D721Med (cell line): ENCODE data around the gene NUF2.
A peak's percentile ranks its signal among the peaks of the same experiment; 100 is the strongest.
"Not testable (repeated sequence)": the region's sequence is repeated elsewhere in the genome, so short reads cannot be mapped to it uniquely, and the experiment has no call there.

Experiments
- DNase-seq: peaks from one replicate; pipeline ENCODE4 v3.0.0; 2011; ENCODE audit warnings: low spot score; ENCODE audit not compliant: insufficient read length
- FAIRE-seq: peaks from 2 replicates; lab custom pipeline; 2011; peaks lifted over from hg19 to GRCh38; lab: Jason Lieb, UNC
- CTCF ChIP-seq: IDR thresholded peaks from 2 replicates; pipeline ENCODE4 v1.5.1; 2012; ENCODE audit warnings: mild to moderate bottlenecking, control low read depth; ENCODE audit not compliant: insufficient read depth; ENCODE audit errors: missing control alignments

The NUF2 gene

GRCh38 chr1:163321311-163322305 lies at the start of gene NUF2:
TSS of gene NUF2 (plus strand) at chr1:163321954. CDS start at chr1:163326052, 4,098 bp downstream.
- no peak for TF ChIP-seq CTCF
- FAIRE-seq (peak; percentile 90), DNase-seq (peak; percentile 85)

DNA sequence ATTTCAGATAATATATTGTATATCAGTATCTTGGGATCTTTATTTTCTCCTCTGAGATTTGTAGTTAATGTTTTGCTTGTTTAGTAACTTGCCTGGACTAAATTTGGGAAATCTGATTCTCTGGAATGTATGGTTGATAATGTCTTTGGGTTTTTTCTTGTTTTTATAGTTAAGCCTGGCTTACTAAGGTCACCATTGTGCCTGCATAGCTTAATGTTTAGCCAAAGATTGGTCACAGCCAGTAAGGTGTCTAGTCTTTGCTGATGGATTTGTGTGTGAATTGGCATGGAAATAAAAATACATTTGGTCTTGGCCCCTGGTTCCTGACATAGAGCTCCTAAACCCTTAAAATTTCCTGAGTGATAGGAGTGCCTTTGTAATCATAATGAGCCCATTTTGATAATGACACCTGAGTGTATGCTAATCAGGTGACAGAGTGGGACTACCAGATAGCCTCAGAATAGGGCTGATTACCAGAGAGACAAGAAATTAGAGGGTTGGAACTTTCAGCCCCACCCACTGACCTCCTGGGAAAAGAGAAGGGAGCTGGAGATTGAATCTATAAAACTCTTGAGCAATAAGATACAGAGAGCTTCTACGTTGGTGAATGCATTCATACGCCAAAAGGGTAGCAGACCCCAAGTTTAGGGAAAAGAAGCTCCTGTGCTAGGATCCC lies 47.9 kb upstream of the NUF2 start:
- DNase-seq (no peak), FAIRE-seq (no peak)

DNA sequence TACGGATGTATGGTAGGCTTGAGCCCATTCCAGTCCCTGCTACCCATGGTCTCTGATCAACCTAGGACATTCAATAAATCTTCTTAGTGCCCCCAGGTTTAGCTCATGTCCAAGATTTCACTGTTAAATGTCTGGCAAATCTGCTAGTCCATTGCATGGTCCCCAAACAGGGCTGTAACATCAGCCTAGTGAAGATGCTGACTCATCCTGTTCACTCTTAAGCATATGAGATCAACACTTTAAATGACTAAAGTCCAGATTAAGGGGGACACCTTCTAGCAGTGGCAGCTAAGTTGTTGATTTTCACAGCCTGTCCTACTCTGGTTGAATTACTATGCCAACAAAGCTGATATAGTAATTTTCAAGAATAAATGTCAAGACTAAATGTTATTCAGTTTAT lies 46.5 kb upstream of the NUF2 start:
- TF ChIP-seq CTCF = no peak
- DNase-seq (no peak), FAIRE-seq (peak; percentile 11)

More for the DNA sequence above, 47.9 kb upstream of the NUF2 start:
- no peak for TF ChIP-seq CTCF

DNA sequence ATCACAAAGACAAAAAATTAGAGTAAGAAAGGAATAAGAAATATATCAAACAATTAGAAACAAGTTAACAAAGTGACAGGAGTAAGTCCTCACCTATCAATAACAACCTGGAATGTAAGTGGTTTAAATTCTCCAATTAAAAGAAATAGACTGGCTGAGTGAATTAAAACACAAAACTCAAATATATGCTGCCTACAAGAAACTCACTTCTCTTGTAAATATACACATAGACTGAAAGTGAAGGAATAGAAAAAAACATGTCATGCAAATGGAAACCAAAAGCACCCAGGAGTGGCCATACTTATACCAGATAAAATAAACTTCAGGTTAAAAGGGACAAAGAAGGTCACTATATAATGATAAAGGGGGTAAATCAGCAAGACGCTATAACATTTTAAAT lies 43.2 kb upstream of the NUF2 start:
- no peak for DNase-seq
- FAIRE-seq = no peak
- TF ChIP-seq CTCF = no peak

- FAIRE-seq, DNase-seq: not testable (repeated sequence)
Measured at GRCh38 chr1:163284867-163285266, 36.9 kb upstream of the NUF2 start.

DNA sequence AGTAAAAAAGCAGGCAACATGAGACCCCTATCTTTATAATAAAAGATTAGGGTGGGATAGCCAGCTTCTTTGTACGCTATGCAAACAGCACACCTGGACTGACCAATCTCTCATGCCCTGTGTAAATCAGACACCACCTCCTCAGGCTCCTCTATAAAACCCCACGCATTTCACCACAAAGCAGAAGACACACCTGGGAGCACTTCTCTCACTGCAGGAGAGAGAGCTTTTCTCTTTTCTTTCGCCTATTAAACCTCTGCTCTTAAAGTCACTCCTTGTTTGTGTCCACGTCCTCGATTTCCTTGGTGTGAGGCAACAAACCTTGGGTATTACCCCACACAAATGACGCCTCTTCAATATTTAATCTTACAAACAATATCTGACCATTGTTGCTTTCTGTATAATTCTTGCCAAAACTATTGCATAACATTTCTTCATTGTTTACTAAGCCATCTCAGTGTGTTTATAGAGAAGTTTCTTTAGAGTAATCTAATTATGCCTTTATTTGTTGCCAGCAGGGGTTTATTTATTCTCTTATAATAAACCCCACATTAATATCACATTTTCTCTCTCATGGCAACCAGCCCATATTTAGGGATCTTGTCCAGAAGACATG lies 31.6 kb upstream of the NUF2 start:
- TF ChIP-seq CTCF = no peak
- no peak for DNase-seq

DNA sequence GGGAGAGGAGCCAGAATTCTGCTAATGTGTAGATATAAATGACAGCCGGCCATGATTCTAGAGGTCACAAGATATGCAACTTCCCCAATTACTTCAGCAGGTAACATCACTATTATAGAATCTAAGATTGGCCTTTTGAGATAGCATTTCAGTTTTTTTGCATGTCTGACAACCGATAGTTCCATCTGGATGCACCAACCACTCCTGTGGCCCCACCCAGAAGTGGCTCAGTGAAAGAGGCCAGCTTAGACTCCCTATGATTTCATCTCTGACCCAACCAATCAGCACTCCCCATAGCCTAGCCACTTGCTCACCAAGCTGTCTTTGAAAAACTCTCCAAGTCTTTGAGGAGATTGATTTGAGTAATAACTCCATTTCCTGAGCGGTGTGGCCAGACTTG lies 30.3 kb upstream of the NUF2 start:
- DNase-seq (no peak), FAIRE-seq (no peak)
- no peak for TF ChIP-seq CTCF

More for the DNA sequence above, 31.6 kb upstream of the NUF2 start:
- FAIRE-seq = peak; percentile 16

DNA sequence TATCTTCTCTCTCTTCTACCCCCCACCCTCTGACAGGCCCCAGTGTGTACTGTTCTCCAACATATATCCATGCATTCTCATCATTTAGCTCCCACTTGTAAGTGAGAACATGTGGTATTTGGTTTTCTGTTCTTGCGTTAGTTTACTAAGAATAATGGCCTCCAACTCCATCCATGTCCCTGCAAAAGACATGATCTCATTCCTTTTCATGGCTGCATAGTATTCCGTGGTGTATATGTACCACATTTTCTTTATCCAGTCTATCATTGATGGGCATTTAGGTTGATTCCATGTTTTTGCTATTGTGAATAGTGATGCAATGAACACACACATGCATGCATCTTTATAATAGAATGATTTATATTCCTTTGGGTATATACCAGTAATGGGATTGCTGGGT lies 29.6 kb upstream of the NUF2 start:
- not testable (repeated sequence) for DNase-seq, FAIRE-seq

GRCh38 chr1:163293497-163293896 lies 28.3 kb upstream of the NUF2 start:
- not testable (repeated sequence) for FAIRE-seq, DNase-seq
